IMR-90 (cell line): Measurements from ENCODE around the gene NF1. TPM values are rescaled to one million over a fixed set of nuclear protein-coding genes. Genes with fewer than 3 reads are reported as not detected.

ENCODE experiments used
- ATAC-seq: fragments of 200-7000 bp; cut with Tn5 transposase; 2 replicates; pipeline ENCODE4 v1.9.1; 2020; ENCODE audit warnings: low read depth, mild to moderate bottlenecking, moderate library complexity
- BruUV-seq: library from RNA; stranded (reverse); fragments of 400-500 nt; replicated peaks from 2 replicates; lab custom pipeline; 2021; lab: Mats Ljungman, UMichigan
- CTCF ChIA-PET: fragments of 300-600 bp; formaldehyde crosslinking; extraction: SDS; loops from one replicate; lab custom pipeline; 2021; ENCODE audit warnings: antibody characterized with exemption; lab: Yijun Ruan, JAX
- POLR2A ChIA-PET: fragments of 300-600 bp; sonication (Branson Sonifier 250); formaldehyde crosslinking; loops from one replicate; lab custom pipeline; 2022; ENCODE audit warnings: antibody characterized with exemption; ENCODE audit not compliant: unreplicated experiment; lab: Charles Lee
- DNase-seq: peaks from one replicate; pipeline ENCODE4 v3.0.0; 2013
- H2AFZ ChIP-seq: replicated peaks from 2 replicates; pipeline ENCODE3; 2013; ENCODE audit warnings: low read length, mild to moderate bottlenecking; ENCODE audit not compliant: poor library complexity
- H2AK5ac ChIP-seq: 2 replicates; pipeline ENCODE4 v1.6.1; 2013; ENCODE audit warnings: low read depth, low read length, inconsistent platforms
- H2AK9ac ChIP-seq: replicated peaks from 2 replicates; pipeline ENCODE3; 2013; ENCODE audit warnings: mild to moderate bottlenecking, low read depth, low read length, moderate library complexity; ENCODE audit not compliant: poor library complexity
- H2BK120ac ChIP-seq: 2 replicates; pipeline ENCODE4 v1.6.1; 2013; ENCODE audit warnings: low read depth, low read length, inconsistent platforms
- H2BK15ac ChIP-seq: 3 replicates; pipeline ENCODE4 v1.6.1; 2013; ENCODE audit warnings: low read depth, low read length, inconsistent platforms
- H2BK20ac ChIP-seq: 2 replicates; pipeline ENCODE4 v1.6.1; 2013; ENCODE audit warnings: low read depth, mild to moderate bottlenecking, inconsistent platforms, low read length, moderate library complexity
- H2BK5ac ChIP-seq: 2 replicates; pipeline ENCODE4 v1.6.1; 2013; ENCODE audit warnings: mild to moderate bottlenecking, low read depth, low read length, inconsistent platforms; ENCODE audit not compliant: poor library complexity, severe bottlenecking
- H3K14ac ChIP-seq: replicated peaks from 2 replicates; pipeline ENCODE4 v1.6.1; 2013; ENCODE audit warnings: low read depth, low read length, inconsistent platforms
- H3K18ac ChIP-seq: 2 replicates; pipeline ENCODE4 v1.6.1; 2013; ENCODE audit warnings: low read depth, low read length, control low read depth
- H3K23ac ChIP-seq: 2 replicates; pipeline ENCODE4 v1.6.1; 2013; ENCODE audit warnings: low read depth, low read length, inconsistent platforms
- H3K27ac ChIP-seq: 2 replicates; pipeline ENCODE4 v1.5.1; 2013; ENCODE audit warnings: mild to moderate bottlenecking, control low read depth, low read length; ENCODE audit not compliant: insufficient read depth
- H3K27me3 ChIP-seq: 2 replicates; pipeline ENCODE4 v1.6.1; 2013; ENCODE audit warnings: low read length; ENCODE audit not compliant: control insufficient read depth, insufficient read depth
- H3K36me3 ChIP-seq: 2 replicates; pipeline ENCODE4 v1.6.1; 2013; ENCODE audit warnings: low read length, mixed read lengths; ENCODE audit not compliant: control insufficient read depth, insufficient read depth
- H3K4ac ChIP-seq: 2 replicates; pipeline ENCODE4 v1.6.1; 2013; ENCODE audit warnings: low read depth, low read length, inconsistent platforms
- H3K4me1 ChIP-seq: 2 replicates; pipeline ENCODE4 v1.6.1; 2013; ENCODE audit warnings: low read length, mixed read lengths; ENCODE audit not compliant: control insufficient read depth, insufficient read depth
- H3K4me2 ChIP-seq: 2 replicates; pipeline ENCODE4 v1.6.1; 2013; ENCODE audit warnings: low read depth, mild to moderate bottlenecking, control low read depth, low read length, moderate library complexity
- H3K4me3 ChIP-seq: 2 replicates; pipeline ENCODE4 v1.5.1; 2013; ENCODE audit warnings: low read depth, mild to moderate bottlenecking, control low read depth, low read length, moderate library complexity; ENCODE audit not compliant: insufficient read depth
- H3K56ac ChIP-seq: 2 replicates; pipeline ENCODE4 v1.6.1; 2013; ENCODE audit warnings: low read length, inconsistent platforms; ENCODE audit not compliant: insufficient read depth; ENCODE audit errors: extremely low read depth
- H3K79me1 ChIP-seq, 2 experiments: 2 replicates each; pipeline ENCODE4 v1.6.1; 2013; ENCODE audit warnings: low read length in 2 of 2, inconsistent platforms in 1 of 2, low read depth in 1 of 2
- H3K9ac ChIP-seq: 2 replicates; pipeline ENCODE4 v1.6.1; 2013; ENCODE audit warnings: low read depth, low read length, control low read depth
- H3K9me1 ChIP-seq: 2 replicates; pipeline ENCODE4 v1.6.1; 2013; ENCODE audit warnings: low read length, inconsistent platforms; ENCODE audit not compliant: insufficient read depth
- H3K9me3 ChIP-seq: 2 replicates; pipeline ENCODE4 v1.6.1; 2013; ENCODE audit warnings: low read length; ENCODE audit not compliant: control insufficient read depth, insufficient read depth
- H4K20me1 ChIP-seq: 2 replicates; pipeline ENCODE4 v1.6.1; 2013; ENCODE audit warnings: low read length, inconsistent platforms; ENCODE audit not compliant: insufficient read depth
- H4K5ac ChIP-seq: 2 replicates; pipeline ENCODE4 v1.6.1; 2013; ENCODE audit warnings: mild to moderate bottlenecking, low read depth, low read length, control low read depth
- H4K8ac ChIP-seq, 2 experiments: 2 replicates each; pipeline ENCODE4 v1.6.1; 2013; ENCODE audit warnings: low read depth in 2 of 2, low read length in 2 of 2, control low read depth in 1 of 2, inconsistent platforms in 1 of 2
- H4K91ac ChIP-seq: 2 replicates; pipeline ENCODE4 v1.6.1; 2013; ENCODE audit warnings: low read depth, low read length, inconsistent platforms; ENCODE audit not compliant: insufficient read depth
- CEBPB ChIP-seq: IDR thresholded peaks from 2 replicates; pipeline ENCODE4 v1.6.1; 2012; ENCODE audit warnings: low read depth, low read length, improper control_type of control experiment
- MXI1 ChIP-seq: IDR thresholded peaks from 2 replicates; pipeline ENCODE4 v1.6.1; 2012; ENCODE audit warnings: low read depth, mild to moderate bottlenecking, low read length, moderate library complexity, borderline replicate concordance
- RAD21 ChIP-seq: IDR thresholded peaks from 2 replicates; pipeline ENCODE4 v1.6.1; 2012; ENCODE audit warnings: low read length, improper control_type of control experiment
- RCOR1 ChIP-seq: IDR thresholded peaks from 2 replicates; pipeline ENCODE4 v1.6.1; 2012; ENCODE audit warnings: mild to moderate bottlenecking, low read length, improper control_type of control experiment; ENCODE audit not compliant: insufficient replicate concordance
- WGBS, 2 experiments: methylation state at CpG; one replicate each; pipeline versions ENCODE4 v1.1.5 to v1.1.7; 2013; ENCODE audit warnings: missing lambda C conversion rate in 2 of 2; ENCODE audit not compliant: insufficient read length in 1 of 2; ENCODE audit errors: extremely low coverage in 2 of 2; 5-methylcytosine and 5-hydroxymethylcytosine counted together
- dilution Hi-C: fragments of 300-500 bp; cut with HindIII; formaldehyde crosslinking; loops from one replicate; pipeline ENCODE4 v1.14.3; 2018; ENCODE audit warnings: low sequenced_read_pairs; ENCODE audit not compliant: unreplicated experiment
- in situ Hi-C: fragments of 300-500 bp; cut with MboI; formaldehyde crosslinking; loops from 3 replicates; pipeline ENCODE4 v1.14.3; 2019; ENCODE audit warnings: low sequenced_read_pairs, inconsistent platforms, mixed read lengths
- intact Hi-C: fragments of 100-400 bp; cut with micrococcal nuclease; formaldehyde crosslinking; loops from 2 replicates; pipeline ENCODE4 v1.10.0; 2022
- polyA plus RNA-seq, 3 experiments: library from polyadenylated mRNA; depleted of rRNA; stranded (reverse); fragments of >200 nt; gene quantifications; 2 replicates each; pipeline ENCODE4 v1.2.3, GENCODE V29; 2012; ENCODE audit warnings: low replicate concordance in 1 of 3
- total RNA-seq: library from RNA; depleted of rRNA; stranded (reverse); fragments of >200 nt; gene quantifications from 2 replicates; pipeline ENCODE4 v1.2.3, GENCODE V29; 2012
- TF ChIP-seq, protein P1 (sequence below): conservative IDR thresholded peaks from 2 replicates; pipeline ENCODE4 v1.5.1; 2012; ENCODE audit warnings: mild to moderate bottlenecking, low read depth, low read length, improper control_type of control experiment
- TF ChIP-seq, protein P2 (sequence below): fragments of 150-350 bp; IDR thresholded peaks from 2 replicates; pipeline ENCODE4 v1.6.1; 2017; ENCODE audit warnings: mild to moderate bottlenecking, antibody characterized with exemption, low read length, low read depth
- TF ChIP-seq, protein P3 (sequence below): fragments of 150-350 bp; IDR thresholded peaks from 2 replicates; pipeline ENCODE4 v1.6.1; 2016; ENCODE audit warnings: low read depth, mild to moderate bottlenecking, low read length, moderate library complexity, borderline replicate concordance

Gene NF1
- total and polyA plus RNA-seq, 2 of the 4 experiments (the other 2 are of a cell fraction): 17.9 to 48.6 TPM

DNA sequence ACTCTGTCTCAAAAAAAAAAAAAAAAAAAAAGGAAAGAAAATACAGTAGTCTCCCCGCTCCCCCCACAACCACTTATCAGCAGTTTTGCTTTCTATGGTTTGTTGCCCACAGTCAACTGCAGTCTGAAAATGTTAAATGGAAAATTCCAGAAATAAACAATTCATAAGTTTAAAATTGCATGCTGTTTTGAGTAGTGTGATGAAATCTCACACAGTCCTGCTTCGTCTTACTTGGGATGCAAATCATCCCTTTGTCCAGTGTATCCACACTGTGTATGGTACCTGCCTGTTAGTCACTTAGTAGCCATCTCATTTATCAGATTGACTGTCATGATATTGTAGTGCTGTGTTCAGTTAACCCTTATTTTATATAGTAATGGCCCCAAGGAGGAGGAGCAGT is 41.5 kb downstream of the NF1 start:
- CTCF ChIA-PET: no interaction called here
- no peak overlapping the region for H3K9ac ChIP-seq
- POLR2A ChIA-PET: no interaction called here
- WGBS, 2 experiments: no CpG with 5 or more reads among the region's 2 CpGs
- H3K9me3 ChIP-seq: no peaks in the 10 kb centered on the region
- no peak overlapping the region for H3K18ac ChIP-seq
- no peak overlapping the region for H4K91ac ChIP-seq
- H3K4me2 ChIP-seq: no peak overlapping the region
- H3K27me3 ChIP-seq: no peaks in the 10 kb centered on the region
- no peaks in the 10 kb centered on the region for H3K4me1 ChIP-seq
- no peak overlapping the region for H3K56ac ChIP-seq
- intact Hi-C loops (no loop called here), in situ Hi-C loops (no loop called here), dilution Hi-C loops (no loop called here)
- H2BK5ac ChIP-seq: no peak overlapping the region
- no TSS peak for BruUV-seq
- H3K27ac ChIP-seq: no peak overlapping the region
- no peak overlapping the region for H2AK9ac ChIP-seq
- no peak overlapping the region for H4K5ac ChIP-seq
- TF ChIP-seq, protein P1, sequence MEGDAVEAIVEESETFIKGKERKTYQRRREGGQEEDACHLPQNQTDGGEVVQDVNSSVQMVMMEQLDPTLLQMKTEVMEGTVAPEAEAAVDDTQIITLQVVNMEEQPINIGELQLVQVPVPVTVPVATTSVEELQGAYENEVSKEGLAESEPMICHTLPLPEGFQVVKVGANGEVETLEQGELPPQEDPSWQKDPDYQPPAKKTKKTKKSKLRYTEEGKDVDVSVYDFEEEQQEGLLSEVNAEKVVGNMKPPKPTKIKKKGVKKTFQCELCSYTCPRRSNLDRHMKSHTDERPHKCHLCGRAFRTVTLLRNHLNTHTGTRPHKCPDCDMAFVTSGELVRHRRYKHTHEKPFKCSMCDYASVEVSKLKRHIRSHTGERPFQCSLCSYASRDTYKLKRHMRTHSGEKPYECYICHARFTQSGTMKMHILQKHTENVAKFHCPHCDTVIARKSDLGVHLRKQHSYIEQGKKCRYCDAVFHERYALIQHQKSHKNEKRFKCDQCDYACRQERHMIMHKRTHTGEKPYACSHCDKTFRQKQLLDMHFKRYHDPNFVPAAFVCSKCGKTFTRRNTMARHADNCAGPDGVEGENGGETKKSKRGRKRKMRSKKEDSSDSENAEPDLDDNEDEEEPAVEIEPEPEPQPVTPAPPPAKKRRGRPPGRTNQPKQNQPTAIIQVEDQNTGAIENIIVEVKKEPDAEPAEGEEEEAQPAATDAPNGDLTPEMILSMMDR: no peak
- TF ChIP-seq RAD21 (no peak), MXI1 (no peak), CEBPB (peak; percentile 51), RCOR1 (no peak)
- TF ChIP-seq, protein P2, sequence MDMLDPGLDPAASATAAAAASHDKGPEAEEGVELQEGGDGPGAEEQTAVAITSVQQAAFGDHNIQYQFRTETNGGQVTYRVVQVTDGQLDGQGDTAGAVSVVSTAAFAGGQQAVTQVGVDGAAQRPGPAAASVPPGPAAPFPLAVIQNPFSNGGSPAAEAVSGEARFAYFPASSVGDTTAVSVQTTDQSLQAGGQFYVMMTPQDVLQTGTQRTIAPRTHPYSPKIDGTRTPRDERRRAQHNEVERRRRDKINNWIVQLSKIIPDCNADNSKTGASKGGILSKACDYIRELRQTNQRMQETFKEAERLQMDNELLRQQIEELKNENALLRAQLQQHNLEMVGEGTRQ: no peak
- TF ChIP-seq, protein P3, sequence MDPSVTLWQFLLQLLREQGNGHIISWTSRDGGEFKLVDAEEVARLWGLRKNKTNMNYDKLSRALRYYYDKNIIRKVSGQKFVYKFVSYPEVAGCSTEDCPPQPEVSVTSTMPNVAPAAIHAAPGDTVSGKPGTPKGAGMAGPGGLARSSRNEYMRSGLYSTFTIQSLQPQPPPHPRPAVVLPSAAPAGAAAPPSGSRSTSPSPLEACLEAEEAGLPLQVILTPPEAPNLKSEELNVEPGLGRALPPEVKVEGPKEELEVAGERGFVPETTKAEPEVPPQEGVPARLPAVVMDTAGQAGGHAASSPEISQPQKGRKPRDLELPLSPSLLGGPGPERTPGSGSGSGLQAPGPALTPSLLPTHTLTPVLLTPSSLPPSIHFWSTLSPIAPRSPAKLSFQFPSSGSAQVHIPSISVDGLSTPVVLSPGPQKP: no peak
- H3K23ac ChIP-seq: no peak overlapping the region
- no peak overlapping the region for H3K14ac ChIP-seq
- H2BK120ac ChIP-seq: no peak overlapping the region
- no peak overlapping the region for H4K8ac ChIP-seq
- H3K79me1 ChIP-seq: peaks cover 31 to 81% of the 10 kb centered on the region in 2 experiments
- DNase-seq (peak; percentile 54), ATAC-seq (peak; percentile 69)
- no peak overlapping the region for H3K4ac ChIP-seq
- no peak overlapping the region for H2BK20ac ChIP-seq
- H2BK15ac ChIP-seq: no peak overlapping the region
- H2AK5ac ChIP-seq: no peak overlapping the region
- no peak overlapping the region for H3K4me3 ChIP-seq
- H4K20me1 ChIP-seq: peaks cover 37% of the 10 kb centered on the region
- H3K36me3 ChIP-seq: no peaks in the 10 kb centered on the region
- H2AFZ ChIP-seq: no peak overlapping the region
- H3K9me1 ChIP-seq: peaks cover 11% of the 10 kb centered on the region
